GM21619 (cell line): ENCODE measurements around the gene E2F8.
A peak's percentile ranks its signal among the peaks of the same experiment; 100 is the strongest.

Source experiments
- ATAC-seq: cut with Tn5 transposase; IDR thresholded peaks from one replicate; pipeline ENCODE4 v1.9.1; 2021; ENCODE audit not compliant: unreplicated experiment

The E2F8 gene

GRCh38 chr11:19252394-19253152 lies 11.8 kb upstream of the E2F8 start:
- ATAC-seq, result no peak

- ATAC-seq, result no peak
These were observed 10.8 kb upstream of the E2F8 start for GRCh38 chr11:19251577-19251976.

- ATAC-seq, result no peak
These were observed 6.1 kb upstream of the E2F8 start for GRCh38 chr11:19246816-19247215.

- ATAC-seq, result no peak
These were observed 4.6 kb upstream of the E2F8 start for GRCh38 chr11:19245351-19245750.

GRCh38 chr11:19244621-19245020 lies 3.9 kb upstream of the E2F8 start:
- ATAC-seq, result no peak

DNA sequence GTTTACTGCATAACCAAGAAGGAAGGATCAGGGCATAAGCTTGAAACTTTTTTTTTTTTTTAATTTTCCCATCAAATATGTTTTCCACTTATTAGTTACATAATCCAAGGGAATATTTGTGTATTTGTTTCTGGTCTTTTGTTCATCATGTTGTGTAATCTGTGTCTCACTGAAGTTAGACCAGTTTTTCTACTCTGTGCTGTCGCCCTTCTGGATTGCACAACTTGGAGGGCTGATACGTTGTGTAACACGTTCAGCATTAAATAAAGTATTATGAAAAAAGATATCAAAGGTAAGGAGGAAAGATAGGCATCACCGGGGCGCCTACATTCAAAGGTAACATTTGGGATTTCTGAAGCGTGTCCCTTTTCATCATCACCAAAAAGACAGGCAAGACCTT lies 3.3 kb upstream of the E2F8 start:
- no peak for ATAC-seq

- no peak for ATAC-seq
These were observed 2.9 kb upstream of the E2F8 start for GRCh38 chr11:19243613-19244012.

- ATAC-seq, result no peak
These were observed 2.4 kb upstream of the E2F8 start for GRCh38 chr11:19243143-19243542.

GRCh38 chr11:19242179-19242932 lies 1.6 kb upstream of the E2F8 start:
- ATAC-seq, result no peak

GRCh38 chr11:19241260-19242178 lies 774 bp upstream of the E2F8 start:
- peak; percentile 43 for ATAC-seq

- ATAC-seq, result no peak
These were observed 1.7 kb downstream of the E2F8 start for GRCh38 chr11:19239039-19239438.

DNA sequence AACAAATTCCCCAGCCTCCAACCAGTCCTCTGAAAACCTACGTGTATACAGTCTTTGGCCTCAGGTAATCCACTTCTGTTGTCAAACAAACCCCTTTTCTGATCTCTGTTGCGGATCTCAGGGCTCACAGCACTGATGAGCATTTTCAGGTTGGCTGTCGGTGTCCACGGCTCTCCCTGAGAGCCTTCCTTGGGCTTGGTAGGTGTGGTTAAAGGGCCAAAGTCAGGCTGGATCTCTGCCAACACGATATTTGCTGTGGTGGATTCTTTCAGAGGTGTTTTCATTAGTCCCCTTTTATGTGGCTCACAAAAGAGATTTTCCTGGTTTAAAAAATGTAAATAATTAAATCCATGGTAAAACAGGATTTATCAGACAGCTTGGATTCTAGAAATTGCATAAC lies 2.9 kb downstream of the E2F8 start:
- no peak for ATAC-seq

GRCh38 chr11:19237381-19237780 lies 3.4 kb downstream of the E2F8 start:
- ATAC-seq, result no peak

DNA sequence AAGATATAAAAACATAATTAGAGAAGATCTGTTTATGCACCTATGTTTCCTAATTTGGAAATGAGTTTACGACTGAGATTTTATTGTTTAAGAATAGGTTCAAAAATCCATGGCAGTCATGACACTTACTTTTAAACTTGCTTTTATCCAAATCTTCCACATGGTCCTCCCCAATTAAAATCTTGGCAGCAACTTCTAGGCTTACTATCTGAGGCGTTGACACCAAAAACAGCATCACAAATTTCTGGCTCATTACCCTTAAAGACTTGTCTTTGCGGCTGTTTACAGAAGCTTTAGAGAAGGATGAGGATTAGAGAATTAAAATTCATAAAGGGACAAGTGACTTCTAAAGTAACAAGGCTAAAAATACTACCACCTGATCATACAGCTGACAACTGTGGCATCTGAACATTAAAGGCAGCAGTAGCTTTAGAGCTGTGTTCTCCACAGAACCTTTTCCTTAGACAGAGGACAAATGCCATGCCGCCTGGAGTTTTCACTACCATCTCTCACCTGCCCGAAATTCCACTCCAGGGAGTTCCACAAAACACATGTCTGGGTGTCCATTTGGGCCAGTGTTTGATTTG lies 6.4 kb downstream of the E2F8 start:
- no peak for ATAC-seq

DNA sequence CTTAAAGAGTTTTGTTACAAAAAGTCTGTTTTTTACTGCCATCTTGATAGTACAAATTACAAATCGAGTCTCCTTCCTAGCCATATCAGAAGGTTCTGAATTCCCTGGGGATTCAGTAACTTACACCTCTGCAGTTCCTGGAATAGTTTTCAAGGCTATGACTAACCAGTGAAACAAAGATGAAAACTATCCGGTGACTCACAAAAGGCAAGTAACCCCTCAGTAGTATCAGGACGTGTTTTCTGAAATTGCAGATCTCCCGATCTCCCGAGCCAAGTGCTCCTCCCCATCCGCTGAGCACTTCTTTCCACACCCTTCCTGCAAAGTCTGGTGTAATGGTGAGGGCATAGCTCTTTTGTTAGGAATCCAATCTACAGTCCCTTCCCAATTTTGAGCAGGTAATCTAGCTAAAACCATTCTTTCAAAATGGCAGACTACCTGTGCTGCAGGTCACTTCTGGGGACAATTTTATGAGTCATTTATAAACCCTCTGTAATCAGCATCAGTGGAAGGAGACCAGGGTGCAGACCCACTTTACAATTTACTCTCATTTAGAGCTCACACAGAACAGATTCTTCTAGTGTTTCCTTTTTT lies 7.7 kb downstream of the E2F8 start:
- no peak for ATAC-seq

DNA sequence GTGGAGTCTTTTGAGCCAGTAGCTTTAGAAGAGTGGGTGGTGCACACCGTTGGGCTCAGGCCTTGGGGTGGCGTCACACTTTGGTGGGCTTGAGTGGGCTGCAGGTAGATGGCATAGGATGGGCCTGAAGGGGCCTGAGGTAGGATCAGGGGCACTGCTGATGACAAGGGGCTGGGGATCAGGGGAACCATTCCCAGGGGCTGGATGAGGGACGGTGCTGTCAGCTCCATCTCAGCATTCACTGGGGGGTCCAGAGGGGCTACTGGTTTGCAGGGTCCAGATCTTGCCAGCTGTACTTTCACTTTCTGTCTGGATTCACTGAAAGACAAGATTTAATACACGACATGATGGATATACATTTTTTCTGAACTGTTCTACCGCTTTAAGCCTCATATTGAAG lies 11.1 kb downstream of the E2F8 start:
- no peak for ATAC-seq

DNA sequence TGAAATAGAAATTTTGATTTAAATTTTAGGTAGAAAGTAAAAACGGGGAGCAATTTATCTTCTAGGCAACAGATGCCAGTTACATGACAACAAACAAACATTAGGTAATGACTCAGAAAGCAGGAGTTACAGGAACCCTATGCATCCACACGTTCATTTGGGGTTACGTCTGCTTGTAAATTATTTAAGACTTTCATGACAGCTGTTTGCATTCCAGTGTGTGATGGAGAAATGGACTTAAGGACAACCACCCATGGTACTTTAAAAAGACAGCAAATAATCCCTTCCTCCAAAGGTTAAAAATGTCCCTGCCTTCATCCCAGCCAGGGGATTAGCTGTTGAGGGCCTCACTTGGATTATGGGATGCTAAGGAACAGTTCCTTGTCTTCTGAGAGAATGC lies 11.8 kb downstream of the E2F8 start:
- no peak for ATAC-seq

DNA sequence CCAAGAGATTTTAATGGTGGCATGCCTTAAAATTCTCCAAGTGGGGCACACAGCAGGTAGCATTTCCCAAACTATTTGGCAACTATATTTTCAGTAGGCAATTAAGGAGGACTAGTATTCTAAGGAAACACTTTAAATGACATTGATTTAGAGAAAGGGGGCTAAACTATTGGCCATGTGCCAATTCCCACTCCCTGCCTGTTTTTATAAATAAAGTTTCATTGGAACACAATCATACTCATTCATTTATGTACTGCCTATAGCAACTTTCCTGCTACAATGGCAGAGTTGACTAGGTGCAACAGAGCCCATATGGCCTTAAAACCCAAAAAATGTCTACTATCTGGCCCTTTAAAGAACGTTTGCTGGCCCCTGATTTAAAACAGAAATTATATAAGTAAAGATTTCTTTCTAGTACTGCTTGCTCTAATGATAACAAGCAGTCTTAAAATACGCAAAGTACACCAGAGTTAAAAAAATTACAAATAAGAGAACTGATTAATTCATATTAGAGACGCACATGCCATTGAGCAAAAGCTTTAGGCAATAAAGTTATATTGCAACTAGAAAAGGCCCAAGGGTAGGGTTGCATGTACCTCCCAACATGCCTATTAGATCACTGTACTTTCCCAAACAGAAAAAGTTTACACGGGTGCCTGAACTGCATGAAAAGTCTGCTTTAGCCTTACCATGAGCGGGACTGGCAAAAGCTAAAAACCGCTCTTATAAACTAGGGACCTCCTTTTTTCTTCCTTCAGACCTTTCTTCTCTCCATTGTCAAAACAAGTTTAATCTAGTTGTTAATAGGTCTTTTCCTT lies 14.2 kb downstream of the E2F8 start:
- ATAC-seq, result no peak

DNA sequence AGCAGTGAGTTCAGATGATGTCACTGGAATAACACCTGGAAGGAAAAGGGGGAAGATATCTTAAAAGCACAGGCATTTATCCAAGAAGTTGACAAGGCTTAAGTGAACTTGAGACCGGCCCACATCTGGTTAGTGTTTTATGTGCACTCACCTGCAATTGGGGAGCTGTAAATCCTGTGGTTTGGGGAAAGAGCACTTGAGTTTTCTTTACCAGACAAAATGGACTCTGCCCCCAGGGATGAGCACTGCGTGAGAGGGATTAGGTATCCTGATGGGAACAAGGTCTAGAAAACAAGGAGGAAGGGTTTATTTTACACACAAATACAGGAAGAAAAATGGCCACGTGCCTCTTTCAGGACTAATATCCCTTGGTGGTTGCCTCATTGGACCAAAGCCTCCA lies 15.2 kb downstream of the E2F8 start:
- no peak for ATAC-seq

DNA sequence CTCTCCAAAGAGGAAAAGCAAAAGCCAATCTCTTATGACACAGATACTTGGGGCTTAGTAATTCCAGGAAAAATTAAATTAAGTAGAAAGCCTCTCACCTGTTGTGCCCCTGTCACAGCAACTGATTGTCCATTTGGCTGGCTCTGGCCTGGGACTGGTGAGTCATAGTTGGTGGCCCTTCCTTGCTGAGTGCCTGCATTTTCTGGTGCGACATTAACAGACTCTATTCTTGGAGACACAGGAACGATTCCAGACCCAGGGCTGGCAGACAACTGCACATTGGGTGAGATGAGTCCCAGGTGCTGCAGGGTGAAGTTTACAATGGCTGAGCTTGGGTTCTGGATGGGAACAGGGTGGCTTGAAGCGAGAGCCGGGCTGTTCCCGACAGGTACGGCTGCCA lies 15.6 kb downstream of the E2F8 start:
- ATAC-seq, result no peak
